H1 (cell line): ENCODE data around the gene CDK8. TPM values are rescaled to one million over a fixed set of nuclear protein-coding genes. Genes with fewer than 3 reads are reported as not detected.

Source experiments
- CTCF ChIA-PET: fragments of 300-600 bp; sonication (Branson Sonifier 250); formaldehyde crosslinking; loops from one replicate; lab custom pipeline; 2021; ENCODE audit not compliant: partially characterized antibody; lab: Charles Lee
- POLR2A ChIA-PET: fragments of 300-600 bp; sonication (Branson Sonifier 250); formaldehyde crosslinking; loops from one replicate; lab custom pipeline; 2021; ENCODE audit warnings: inconsistent platforms; ENCODE audit not compliant: partially characterized antibody; lab: Charles Lee
- DNase-seq, 2 experiments: peaks; one replicate each; pipeline versions ENCODE4 v3.0.0 to v3.0.0-alpha.2; 2010 to 2022; ENCODE audit warnings: low spot score in 2 of 2, low read depth in 1 of 2, mixed read lengths in 1 of 2
- FAIRE-seq: peaks from 2 replicates; lab custom pipeline; 2011; peaks lifted over from hg19 to GRCh38; lab: Jason Lieb, UNC
- H2AFZ ChIP-seq: 2 replicates; pipeline ENCODE4 v1.8.1; 2012; ENCODE audit warnings: low read length, inconsistent platforms
- H2AK5ac ChIP-seq: 2 replicates; pipeline ENCODE4 v1.6.1; 2013; ENCODE audit warnings: low read depth, low read length
- H2BK120ac ChIP-seq: replicated peaks from 2 replicates; pipeline ENCODE3; 2013; ENCODE audit warnings: low read depth, low read length, inconsistent platforms
- H2BK12ac ChIP-seq: 2 replicates; pipeline ENCODE4 v1.6.1; 2013; ENCODE audit warnings: low read depth, low read length
- H2BK15ac ChIP-seq: 2 replicates; pipeline ENCODE4 v1.6.1; 2013; ENCODE audit warnings: low read length
- H2BK20ac ChIP-seq: 2 replicates; pipeline ENCODE4 v1.6.1; 2013; ENCODE audit warnings: low read length
- H2BK5ac ChIP-seq: 2 replicates; pipeline ENCODE4 v1.6.1; 2013; ENCODE audit warnings: low read depth, low read length
- H3K14ac ChIP-seq: 2 replicates; pipeline ENCODE4 v1.6.1; 2013; ENCODE audit warnings: inconsistent platforms; ENCODE audit not compliant: insufficient read length
- H3K18ac ChIP-seq: 2 replicates; pipeline ENCODE4 v1.6.1; 2013; ENCODE audit warnings: low read length; ENCODE audit errors: extremely low read depth
- H3K23ac ChIP-seq: 2 replicates; pipeline ENCODE4 v1.6.1; 2013; ENCODE audit warnings: inconsistent platforms; ENCODE audit not compliant: insufficient read length
- H3K23me2 ChIP-seq: 2 replicates; pipeline ENCODE4 v1.6.1; 2013; ENCODE audit warnings: low read depth, low read length
- H3K27ac ChIP-seq: 2 replicates; pipeline ENCODE4 v1.6.1; 2011; ENCODE audit warnings: low read depth, low read length, inconsistent platforms
- H3K27me3 ChIP-seq, 4 experiments: replicated peaks in 1 of 4; 1 replicate in 1 of 4; 2 replicates in 3 of 4; pipeline versions ENCODE4 v1.6.1 to v1.8.1; 2011 to 2013; ENCODE audit warnings: low read length in 3 of 4, mild to moderate bottlenecking in 3 of 4, inconsistent platforms in 2 of 4, mixed read lengths in 2 of 4, moderate library complexity in 1 of 4; ENCODE audit not compliant: control insufficient read depth in 3 of 4, insufficient read depth in 3 of 4; ENCODE audit errors: extremely low read depth in 1 of 4
- H3K36me3 ChIP-seq, 4 experiments: 2 replicates each; pipeline versions ENCODE4 v1.6.1 to v1.8.1; 2011 to 2013; ENCODE audit warnings: mild to moderate bottlenecking in 4 of 4, low read length in 3 of 4, moderate library complexity in 2 of 4, control low read depth in 1 of 4, inconsistent platforms in 1 of 4; ENCODE audit not compliant: insufficient read depth in 4 of 4, control insufficient read depth in 2 of 4
- H3K4ac ChIP-seq: replicated peaks from 2 replicates; pipeline ENCODE3; 2013; ENCODE audit warnings: low read length, low read depth, mixed read lengths, inconsistent platforms; ENCODE audit not compliant: insufficient read length
- H3K4me1 ChIP-seq, 4 experiments: replicated peaks in 1 of 4; 1 replicate in 1 of 4; 2 replicates in 3 of 4; pipeline versions ENCODE4 v1.6.1 to v1.8.1; 2011 to 2013; ENCODE audit warnings: low read length in 3 of 4, inconsistent platforms in 2 of 4, mixed read lengths in 1 of 4; ENCODE audit not compliant: insufficient read depth in 4 of 4, control insufficient read depth in 3 of 4
- H3K4me2 ChIP-seq, 2 experiments: 2 replicates each; pipeline versions ENCODE4 v1.6.1 to v1.8.1; 2011 to 2013; ENCODE audit warnings: low read depth in 2 of 2, low read length in 2 of 2, control low read depth in 1 of 2, inconsistent platforms in 1 of 2, mild to moderate bottlenecking in 1 of 2; ENCODE audit not compliant: insufficient read depth in 1 of 2
- H3K4me3 ChIP-seq, 4 experiments: fragments of 200-600, 300-600 bp in 1 of 4; sonication (generic), shearing (Covaris generic), sonication (Bioruptor Twin) in 1 of 4; 2 replicates each; pipeline versions ENCODE4 v1.5.1 to v1.8.1; 2011 to 2016; ENCODE audit warnings: low read length in 4 of 4, low read depth in 3 of 4, control low read depth in 2 of 4, inconsistent platforms in 2 of 4, mild to moderate bottlenecking in 2 of 4, mixed read lengths in 1 of 4, moderate library complexity in 1 of 4; ENCODE audit not compliant: insufficient read depth in 2 of 4; ENCODE audit errors: extremely low read depth in 1 of 4
- H3K56ac ChIP-seq: replicated peaks from 2 replicates; pipeline ENCODE3; 2013; ENCODE audit warnings: low read depth, mild to moderate bottlenecking, mixed read lengths, low read length, inconsistent platforms; ENCODE audit not compliant: insufficient read length
- H3K79me1 ChIP-seq: 2 replicates; pipeline ENCODE4 v1.6.1; 2013; ENCODE audit warnings: low read depth, low read length, control low read depth
- H3K79me2 ChIP-seq, 2 experiments: 2 replicates each; pipeline versions ENCODE4 v1.6.1 to v1.8.1; 2012 to 2013; ENCODE audit warnings: low read length in 2 of 2, mild to moderate bottlenecking in 2 of 2, inconsistent platforms in 1 of 2; ENCODE audit not compliant: insufficient read depth in 2 of 2, control insufficient read depth in 1 of 2
- H3K9ac ChIP-seq, 4 experiments: replicated peaks in 1 of 4; 1 replicate in 1 of 4; 2 replicates in 3 of 4; pipeline versions ENCODE4 v1.6.1 to v1.8.1; 2011 to 2013; ENCODE audit warnings: low read depth in 3 of 4, low read length in 3 of 4, control low read depth in 2 of 4, mild to moderate bottlenecking in 2 of 4, moderate library complexity in 2 of 4, inconsistent platforms in 1 of 4; ENCODE audit errors: extremely low read depth in 1 of 4
- H3K9me3 ChIP-seq, 2 experiments: 2 replicates each; pipeline versions ENCODE4 v1.6.1 to v1.8.1; 2012 to 2013; ENCODE audit warnings: mild to moderate bottlenecking in 2 of 2, moderate library complexity in 2 of 2, control low read depth in 1 of 2, inconsistent platforms in 1 of 2, low read depth in 1 of 2, low read length in 1 of 2, mixed read lengths in 1 of 2; ENCODE audit not compliant: insufficient read depth in 2 of 2
- H4K20me1 ChIP-seq, 2 experiments: replicated peaks in 1 of 2; 2 replicates each; pipeline versions ENCODE3 to v1.8.1; 2011 to 2013; ENCODE audit warnings: inconsistent platforms in 2 of 2, low read length in 2 of 2, mild to moderate bottlenecking in 1 of 2; ENCODE audit not compliant: insufficient read depth in 2 of 2, control insufficient read depth in 1 of 2
- H4K5ac ChIP-seq: 2 replicates; pipeline ENCODE4 v1.6.1; 2013; ENCODE audit warnings: low read length, low read depth, mixed read lengths, inconsistent platforms; ENCODE audit not compliant: insufficient read length
- H4K8ac ChIP-seq: 2 replicates; pipeline ENCODE4 v1.8.0; 2013; ENCODE audit warnings: mild to moderate bottlenecking, moderate library complexity, low read length, inconsistent platforms; ENCODE audit not compliant: insufficient read depth; ENCODE audit errors: extremely low read depth
- H4K91ac ChIP-seq: replicated peaks from 2 replicates; pipeline ENCODE3; 2013; ENCODE audit warnings: low read length, mixed read lengths, inconsistent platforms; ENCODE audit not compliant: insufficient read length
- CREB1 ChIP-seq: IDR thresholded peaks from 2 replicates; pipeline ENCODE4 v1.6.1; 2012; ENCODE audit warnings: inconsistent platforms
- KDM4A ChIP-seq: IDR thresholded peaks from one replicate; pipeline ENCODE4 v1.7.1; 2012; ENCODE audit warnings: low read depth, mild to moderate bottlenecking, moderate library complexity, low read length, inconsistent platforms; ENCODE audit not compliant: severe bottlenecking
- RAD21 ChIP-seq, 2 experiments: IDR thresholded peaks in 1 of 2; conservative IDR thresholded peaks in 1 of 2; 2 replicates each; pipeline ENCODE4 v1.6.1; 2011; ENCODE audit warnings: low read depth in 2 of 2, low read length in 2 of 2, improper control_type of control experiment in 1 of 2, inconsistent platforms in 1 of 2, mild to moderate bottlenecking in 1 of 2, moderate library complexity in 1 of 2
- SAP30 ChIP-seq: fragments of 300-600 bp; sonication (generic); IDR thresholded peaks from 2 replicates; pipeline ENCODE4 v1.7.1; 2012; ENCODE audit warnings: low read length, moderate library complexity, mild to moderate bottlenecking, inconsistent platforms; ENCODE audit not compliant: insufficient read depth, insufficient replicate concordance
- SUZ12 ChIP-seq: fragments of 200-600 bp; sonication (generic); IDR thresholded peaks from 2 replicates; pipeline ENCODE4 v1.6.1; 2012; ENCODE audit warnings: mild to moderate bottlenecking, inconsistent platforms, low read length, moderate library complexity, mixed read lengths
- polyA plus RNA-seq, 7 experiments: library from polyadenylated mRNA; depleted of rRNA in 3 of 7; stranded (reverse) in 5 of 7; unstranded in 2 of 7; fragments of >200 nt in 5 of 7; fragments of 200-250 nt in 2 of 7; gene quantifications; 1 replicate in 5 of 7; 2 replicates in 1 of 7; 4 replicates in 1 of 7; pipeline versions ENCODE4 v1.2.1 to v1.2.3, GENCODE V29; 2011 to 2013; ENCODE audit warnings: missing spikeins in 2 of 7, mixed read lengths in 2 of 7
- total RNA-seq: library from RNA; stranded (reverse); fragmentation: NEBNext Ultra II Directional; extraction: Animal tissue kit (Norgen Biotek cat#: 25700); gene quantifications from 2 replicates; pipeline ENCODE4 v1.2.1, GENCODE V29; 2021
- TF ChIP-seq, protein P1 (sequence below): IDR thresholded peaks from 2 replicates; pipeline ENCODE4 v1.6.1; 2012; ENCODE audit warnings: low read length, inconsistent platforms
- TF ChIP-seq, protein P2 (sequence below): IDR thresholded peaks from 2 replicates; pipeline ENCODE4 v1.6.1; 2012; ENCODE audit warnings: inconsistent platforms

The CDK8 gene
- total and polyA plus RNA-seq, 2 of the 8 experiments (the other 6 are each of a cell fraction or from before 2014, with no cell fraction given), result 22.1 to 25.6 TPM

DNA sequence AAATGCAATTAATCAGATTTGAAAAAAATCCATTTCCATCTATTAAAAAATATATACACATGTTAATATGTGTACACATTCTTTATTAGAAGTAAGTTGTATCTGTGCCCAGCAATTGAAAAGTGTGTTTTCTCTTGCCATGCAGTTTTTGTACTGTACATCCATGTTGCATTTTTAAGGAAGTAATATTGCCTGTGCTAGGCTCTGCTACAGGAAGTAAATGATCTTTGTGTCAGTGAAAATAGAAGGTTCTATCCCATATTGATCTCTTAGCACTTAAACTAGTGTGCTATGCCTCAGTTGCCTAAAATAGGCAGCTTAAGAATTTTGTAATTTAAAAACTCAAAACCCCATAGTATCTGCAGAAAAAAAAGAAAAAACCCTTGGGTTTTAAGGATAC is 122.5 kb downstream of the CDK8 start:
- Histone ChIP-seq H3K4me2 (no peak overlapping the region), H3K9me3 (no peaks in the 10 kb centered on the region), H3K27me3 (no peaks in the 10 kb centered on the region), H2AFZ (no peak overlapping the region), H4K5ac (no peak overlapping the region), H3K18ac (no peak overlapping the region), H2BK15ac (no peak overlapping the region), H2BK5ac (no peak overlapping the region), H3K4ac (no peak overlapping the region)
- FAIRE-seq (no peak), DNase-seq (no peak)
- TF ChIP-seq SAP30 (no peak), SUZ12 (no peak), RAD21 (IDR thresholded peaks at IDR 0.05 in 1 of 2, conservative IDR thresholded peaks at IDR 0.05 in 1 of 2; ENCODE audit: low read depth in 2 of 2, low read length in 2 of 2) (no peak), KDM4A (no peak), CREB1 (no peak)
- TF ChIP-seq, protein P1, sequence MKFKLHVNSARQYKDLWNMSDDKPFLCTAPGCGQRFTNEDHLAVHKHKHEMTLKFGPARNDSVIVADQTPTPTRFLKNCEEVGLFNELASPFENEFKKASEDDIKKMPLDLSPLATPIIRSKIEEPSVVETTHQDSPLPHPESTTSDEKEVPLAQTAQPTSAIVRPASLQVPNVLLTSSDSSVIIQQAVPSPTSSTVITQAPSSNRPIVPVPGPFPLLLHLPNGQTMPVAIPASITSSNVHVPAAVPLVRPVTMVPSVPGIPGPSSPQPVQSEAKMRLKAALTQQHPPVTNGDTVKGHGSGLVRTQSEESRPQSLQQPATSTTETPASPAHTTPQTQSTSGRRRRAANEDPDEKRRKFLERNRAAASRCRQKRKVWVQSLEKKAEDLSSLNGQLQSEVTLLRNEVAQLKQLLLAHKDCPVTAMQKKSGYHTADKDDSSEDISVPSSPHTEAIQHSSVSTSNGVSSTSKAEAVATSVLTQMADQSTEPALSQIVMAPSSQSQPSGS, result no peak
- TF ChIP-seq, protein P2, sequence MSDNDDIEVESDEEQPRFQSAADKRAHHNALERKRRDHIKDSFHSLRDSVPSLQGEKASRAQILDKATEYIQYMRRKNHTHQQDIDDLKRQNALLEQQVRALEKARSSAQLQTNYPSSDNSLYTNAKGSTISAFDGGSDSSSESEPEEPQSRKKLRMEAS, result no peak
- TF ChIP-seq, all 59 proteins: peak for 0
- POLR2A ChIA-PET, result no interaction called here
- no peak overlapping the region for H4K91ac ChIP-seq
- H3K23ac ChIP-seq, result no peak overlapping the region
- no peak overlapping the region for H3K56ac ChIP-seq
- H3K4me1 ChIP-seq, result no peaks in the 10 kb centered on the region; a peak in 1 of 7 replicates
- no peak overlapping the region for H2BK20ac ChIP-seq
- no peaks in the 10 kb centered on the region for H3K79me2 ChIP-seq
- H3K79me1 ChIP-seq, result no peaks in the 10 kb centered on the region
- no peak overlapping the region for H3K14ac ChIP-seq
- no peak overlapping the region for H3K9ac ChIP-seq
- no peaks in the 10 kb centered on the region for H3K23me2 ChIP-seq
- H2BK12ac ChIP-seq, result no peak overlapping the region
- CTCF ChIA-PET, result interaction anchor here (0.7 to 4.3 kb wide), 20 partner anchors 9 to 458 kb away, joined by 3 to 17 read pairs (median 4); partner anchors contain the start of gene RNF6
- H3K27ac ChIP-seq, result no peak overlapping the region
- H2AK5ac ChIP-seq, result no peak overlapping the region
- H4K20me1 ChIP-seq, result no peaks in the 10 kb centered on the region
- no peak overlapping the region for H4K8ac ChIP-seq
- no peaks in the 10 kb centered on the region; a peak in 1 of 8 replicates for H3K36me3 ChIP-seq
- no peak overlapping the region for H3K4me3 ChIP-seq
- H2BK120ac ChIP-seq, result no peak overlapping the region
